Nephron progenitor cell (in vitro differentiated cells): Measurements from ENCODE around the gene HOXA11.

ENCODE experiments used
- DNase-seq: peaks from one replicate; pipeline ENCODE4 v3.0.0; 2021
- H3K27ac Mint-ChIP-seq: 2 replicates; pipeline ENCODE4 v1.8.0; 2021; ENCODE audit warnings: mild to moderate bottlenecking, moderate library complexity, mixed read lengths
- H3K27me3 Mint-ChIP-seq: 2 replicates; pipeline ENCODE4 v1.8.0; 2021; ENCODE audit warnings: mild to moderate bottlenecking, low read depth, mixed read lengths; ENCODE audit not compliant: poor library complexity
- H3K36me3 Mint-ChIP-seq: 2 replicates; pipeline ENCODE4 v1.8.0; 2021; ENCODE audit warnings: low read depth, mixed read lengths
- H3K4me1 Mint-ChIP-seq: 2 replicates; pipeline ENCODE4 v1.8.0; 2021; ENCODE audit warnings: mixed read lengths
- H3K4me3 Mint-ChIP-seq: 2 replicates; pipeline ENCODE4 v1.8.0; 2021; ENCODE audit warnings: mild to moderate bottlenecking, moderate library complexity, mixed read lengths
- H3K9me3 Mint-ChIP-seq: 2 replicates; pipeline ENCODE4 v1.8.0; 2021; ENCODE audit warnings: mild to moderate bottlenecking, moderate library complexity, mixed read lengths
- CTCF ChIP-seq: fragments of 200-600 bp; sonication (generic); IDR thresholded peaks from 2 replicates; pipeline ENCODE4 v1.5.0; 2021; ENCODE audit warnings: antibody characterized with exemption

Gene HOXA11

GRCh38 chr7:27192546-27193334 is 7.7 kb upstream of the HOXA11 start:
- peaks cover 100% of the 10 kb centered on the region for H3K27me3 Mint-ChIP-seq
- no peaks in the 10 kb centered on the region for H3K9me3 Mint-ChIP-seq
- peak overlapping the region; percentile 78 for H3K4me3 Mint-ChIP-seq
- H3K27ac Mint-ChIP-seq: no peak overlapping the region
- H3K4me1 Mint-ChIP-seq: peaks cover 43% of the 10 kb centered on the region
- no peaks in the 10 kb centered on the region for H3K36me3 Mint-ChIP-seq
- DNase-seq: peak; percentile 46
- no peak for TF ChIP-seq CTCF

GRCh38 chr7:27191833-27192545 is 7.0 kb upstream of the HOXA11 start:
- Mint-ChIP-seq H3K4me1 (peaks cover 51% of the 10 kb centered on the region), H3K36me3 (no peaks in the 10 kb centered on the region), H3K9me3 (no peaks in the 10 kb centered on the region), H3K27me3 (peaks cover 100% of the 10 kb centered on the region), H3K4me3 (peak overlapping the region; percentile 78), H3K27ac (no peak overlapping the region)
- no peak for TF ChIP-seq CTCF
- peak; percentile 64 for DNase-seq

- Mint-ChIP-seq H3K4me1 (peaks cover 57% of the 10 kb centered on the region), H3K4me3 (peak overlapping the region; percentile 78), H3K9me3 (no peaks in the 10 kb centered on the region), H3K27ac (no peak overlapping the region), H3K27me3 (peaks cover 100% of the 10 kb centered on the region), H3K36me3 (no peaks in the 10 kb centered on the region)
- no peak for DNase-seq
- no peak for TF ChIP-seq CTCF
Observed at GRCh38 chr7:27191161-27191731, 6.2 kb upstream of the HOXA11 start.

GRCh38 chr7:27189997-27190748 is 5.1 kb upstream of the HOXA11 start:
- H3K27ac Mint-ChIP-seq: no peak overlapping the region
- peak overlapping the region; percentile 82 for H3K4me3 Mint-ChIP-seq
- DNase-seq: peak; percentile 3
- no peaks in the 10 kb centered on the region for H3K36me3 Mint-ChIP-seq
- no peak for TF ChIP-seq CTCF
- H3K4me1 Mint-ChIP-seq: peaks cover 65% of the 10 kb centered on the region
- H3K27me3 Mint-ChIP-seq: peaks cover 100% of the 10 kb centered on the region
- no peaks in the 10 kb centered on the region for H3K9me3 Mint-ChIP-seq

- Mint-ChIP-seq H3K27me3 (peaks cover 100% of the 10 kb centered on the region), H3K27ac (no peak overlapping the region), H3K4me1 (peaks cover 71% of the 10 kb centered on the region), H3K36me3 (no peaks in the 10 kb centered on the region), H3K4me3 (peak overlapping the region; percentile 82), H3K9me3 (no peaks in the 10 kb centered on the region)
- DNase-seq: peak; percentile 42
- no peak for TF ChIP-seq CTCF
Observed at GRCh38 chr7:27189295-27189996, 4.4 kb upstream of the HOXA11 start.
